ENCODE data around the gene PARP16. TPM values are rescaled to one million over a fixed set of nuclear protein-coding genes. Genes with fewer than 3 reads are reported as not detected.

PARP16 gene
- total and polyA plus RNA-seq, 8 donors: 3.1 to 7.5 (median 5.5) TPM

DNA sequence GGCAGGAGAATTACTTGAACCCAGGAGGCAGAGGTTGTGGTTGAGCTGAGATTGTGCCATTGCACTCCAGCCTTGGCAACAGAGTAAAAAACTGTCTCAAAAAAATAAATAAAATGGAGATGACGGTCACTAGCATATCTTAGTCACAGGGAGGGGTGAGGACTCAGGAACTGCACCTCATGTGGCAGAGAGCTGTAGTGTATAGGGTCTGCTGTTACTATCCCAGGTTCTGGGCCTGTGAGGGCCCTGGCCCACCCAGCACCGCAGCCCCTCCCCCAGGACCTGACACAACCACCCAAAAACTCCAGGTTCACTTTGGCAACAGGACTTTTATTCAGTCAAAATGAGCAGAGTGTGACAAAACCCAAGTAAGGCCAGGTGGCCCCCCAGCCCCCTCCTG lies 40.1 kb upstream of the PARP16 start:
- no peak for FAIRE-seq
- H3K27me3 ChIP-seq: no peaks in the 10 kb centered on the region
- TF ChIP-seq, protein P1, sequence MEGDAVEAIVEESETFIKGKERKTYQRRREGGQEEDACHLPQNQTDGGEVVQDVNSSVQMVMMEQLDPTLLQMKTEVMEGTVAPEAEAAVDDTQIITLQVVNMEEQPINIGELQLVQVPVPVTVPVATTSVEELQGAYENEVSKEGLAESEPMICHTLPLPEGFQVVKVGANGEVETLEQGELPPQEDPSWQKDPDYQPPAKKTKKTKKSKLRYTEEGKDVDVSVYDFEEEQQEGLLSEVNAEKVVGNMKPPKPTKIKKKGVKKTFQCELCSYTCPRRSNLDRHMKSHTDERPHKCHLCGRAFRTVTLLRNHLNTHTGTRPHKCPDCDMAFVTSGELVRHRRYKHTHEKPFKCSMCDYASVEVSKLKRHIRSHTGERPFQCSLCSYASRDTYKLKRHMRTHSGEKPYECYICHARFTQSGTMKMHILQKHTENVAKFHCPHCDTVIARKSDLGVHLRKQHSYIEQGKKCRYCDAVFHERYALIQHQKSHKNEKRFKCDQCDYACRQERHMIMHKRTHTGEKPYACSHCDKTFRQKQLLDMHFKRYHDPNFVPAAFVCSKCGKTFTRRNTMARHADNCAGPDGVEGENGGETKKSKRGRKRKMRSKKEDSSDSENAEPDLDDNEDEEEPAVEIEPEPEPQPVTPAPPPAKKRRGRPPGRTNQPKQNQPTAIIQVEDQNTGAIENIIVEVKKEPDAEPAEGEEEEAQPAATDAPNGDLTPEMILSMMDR (IDR thresholded peaks at IDR 0.05): no peak
- no peaks in the 10 kb centered on the region for H3K4me1 ChIP-seq
- no peaks in the 10 kb centered on the region for H3K36me3 ChIP-seq
- 66 to 79% methylated on average over 2 of the region's 2 CpGs for WGBS, 2 donors
- no peak overlapping the region for H3K4me3 ChIP-seq
- intact Hi-C loops (cut with DNase I): no loop called here
- no peak for DNase-seq
- H3K9me3 ChIP-seq: no peaks in the 10 kb centered on the region
- no peak overlapping the region for H3K27ac ChIP-seq
- no peak for ATAC-seq

DNA sequence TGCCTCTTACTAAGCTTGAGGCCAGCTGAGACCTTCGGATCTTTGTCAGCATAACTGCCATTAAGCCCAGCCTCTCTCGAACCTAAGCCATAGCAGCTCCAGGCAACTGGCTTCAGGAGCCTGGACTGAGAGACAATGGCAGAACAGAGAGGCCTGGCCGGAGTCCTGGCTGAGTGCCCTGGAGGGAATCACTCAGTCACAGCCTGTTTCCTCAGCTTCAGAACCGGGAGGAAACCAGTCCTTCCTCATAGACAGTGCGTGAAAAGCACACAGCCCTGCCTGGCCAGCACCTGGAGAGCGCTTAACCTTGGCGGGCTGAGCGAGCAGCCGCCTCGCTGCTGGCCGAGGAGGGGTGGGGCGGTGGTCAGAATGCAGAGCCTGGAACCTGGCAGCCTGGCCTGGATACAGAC lies 39.4 kb upstream of the PARP16 start:
- FAIRE-seq (no peak), DNase-seq (peak in 1 of 6 donors; percentile 28), ATAC-seq (peak in 3 of 4 donors; percentile 50 to 69 (median 54))
- no peaks in the 10 kb centered on the region for H3K9me3 ChIP-seq
- H3K4me3 ChIP-seq: no peak overlapping the region
- WGBS, 2 donors: 24 to 36% methylated on average over 12 of the region's 12 CpGs
- H3K27ac ChIP-seq: no peak overlapping the region
- no peaks in the 10 kb centered on the region for H3K27me3 ChIP-seq
- TF ChIP-seq, protein P1 (IDR thresholded peaks at IDR 0.05): no peak
- intact Hi-C loops (cut with DNase I): no loop called here
- H3K36me3 ChIP-seq: no peaks in the 10 kb centered on the region
- no peaks in the 10 kb centered on the region for H3K4me1 ChIP-seq

DNA sequence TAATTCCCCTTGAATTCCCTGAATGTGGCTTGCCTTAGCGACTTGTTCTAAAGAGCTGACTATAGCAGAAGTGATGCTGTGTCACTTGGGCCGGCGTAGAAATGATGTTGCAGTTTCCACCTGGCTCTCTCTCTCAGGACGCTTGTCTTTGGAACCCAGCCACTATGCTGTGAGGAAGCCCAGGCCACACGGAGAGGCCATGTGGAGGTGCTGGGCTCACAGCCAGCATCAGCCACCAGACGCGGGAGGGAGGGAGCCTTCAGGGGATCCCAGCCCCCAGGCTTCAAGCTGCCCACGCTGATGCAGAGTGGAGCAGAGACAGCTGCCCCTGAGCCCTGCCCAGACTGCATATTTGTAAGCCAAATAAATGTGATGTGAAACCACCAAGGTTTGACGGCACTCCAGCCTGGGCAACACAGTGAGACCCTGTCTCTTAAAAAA lies 36.4 kb upstream of the PARP16 start:
- peak in 3 of 4 donors; percentile 47 to 77 (median 51) for ATAC-seq
- FAIRE-seq: no peak
- no peak overlapping the region for H3K27ac ChIP-seq
- no peak overlapping the region for H3K4me3 ChIP-seq
- no peaks in the 10 kb centered on the region for H3K36me3 ChIP-seq
- H3K9me3 ChIP-seq: no peaks in the 10 kb centered on the region
- TF ChIP-seq, protein P1 (IDR thresholded peaks at IDR 0.05): no peak
- 8% methylated on average over 9 of the region's 9 CpGs for WGBS, 2 donors
- no peaks in the 10 kb centered on the region for H3K27me3 ChIP-seq
- peak in 3 of 6 donors; percentile 27 to 76 (median 56) for DNase-seq
- intact Hi-C loops (cut with DNase I): no loop called here
- H3K4me1 ChIP-seq: no peaks in the 10 kb centered on the region

DNA sequence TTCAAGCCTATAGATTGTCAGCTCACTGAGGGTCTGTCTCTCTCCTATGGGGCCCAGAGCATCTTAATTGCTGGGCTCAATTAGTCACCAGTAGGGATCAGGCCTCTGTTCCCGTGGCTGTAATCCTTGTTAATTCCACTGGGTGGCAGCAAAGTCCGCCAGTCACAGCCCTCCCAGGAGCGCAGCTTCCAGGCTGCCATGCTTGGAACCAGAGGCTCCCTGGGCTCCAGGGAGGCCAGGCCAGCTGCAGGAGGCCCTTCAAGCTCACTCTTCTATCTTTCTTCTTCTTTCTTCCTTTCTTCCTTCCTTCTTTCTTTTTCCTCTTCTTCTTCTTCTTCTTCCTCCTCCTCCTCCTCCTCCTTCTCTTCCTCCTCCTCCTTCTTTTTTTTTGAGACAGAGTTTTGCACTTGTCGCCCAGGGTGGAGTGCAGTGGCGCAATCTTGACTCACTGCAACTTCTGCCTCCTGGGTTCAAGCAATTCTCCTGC lies 32.2 kb upstream of the PARP16 start:
- intact Hi-C loops (cut with DNase I): loop anchor here in 2 of 3 donors (5.0 to 10.0 kb wide), 2 partner anchors 66 to 68 kb away; no protein-coding TSS in a partner anchor
- DNase-seq (peak; percentile 67 to 89 (median 80)), FAIRE-seq (no peak), ATAC-seq (peak; percentile 94 to 100 (median 98))
- WGBS, 2 donors: 37 to 40% methylated on average over 5 of the region's 5 CpGs
- no peaks in the 10 kb centered on the region for H3K36me3 ChIP-seq
- TF ChIP-seq, protein P1 (IDR thresholded peaks at IDR 0.05): peak; percentile 82 to 89 (median 86)
- H3K27me3 ChIP-seq: no peaks in the 10 kb centered on the region
- no peak overlapping the region for H3K27ac ChIP-seq
- no peaks in the 10 kb centered on the region for H3K9me3 ChIP-seq
- H3K4me1 ChIP-seq: no peaks in the 10 kb centered on the region
- H3K4me3 ChIP-seq: no peak overlapping the region

DNA sequence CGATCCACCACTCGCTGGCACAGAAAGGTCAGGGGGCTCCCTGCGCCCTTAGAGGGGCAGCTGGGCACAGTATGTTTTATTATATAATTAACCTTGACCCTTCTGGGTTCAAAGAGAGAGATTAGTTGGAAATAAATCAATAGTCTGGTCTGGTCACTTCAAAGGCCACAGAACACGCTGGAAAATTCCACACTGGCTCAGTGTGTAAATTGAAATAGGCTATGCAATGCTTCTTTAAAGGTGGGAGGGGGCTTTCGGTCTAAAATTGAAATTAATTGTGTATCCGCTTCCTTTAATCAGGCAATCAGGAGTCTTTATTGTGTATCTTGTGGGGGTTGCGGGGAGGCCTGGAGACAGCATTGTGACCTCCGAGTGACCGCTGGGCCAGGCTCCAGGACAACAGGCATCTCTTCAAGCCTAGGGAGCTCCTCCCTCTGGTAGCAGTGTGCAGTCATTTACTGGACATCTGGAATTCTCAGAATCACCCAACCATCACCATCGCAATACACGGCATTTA lies 25.8 kb upstream of the PARP16 start:
- ATAC-seq: peak in 1 of 4 donors; percentile 31
- Histone ChIP-seq H3K27ac (no peak overlapping the region), H3K4me3 (no peak overlapping the region), H3K36me3 (no peaks in the 10 kb centered on the region), H3K4me1 (no peaks in the 10 kb centered on the region), H3K27me3 (no peaks in the 10 kb centered on the region), H3K9me3 (no peaks in the 10 kb centered on the region)
- WGBS, 2 donors: 68 to 75% methylated on average over 11 of the region's 11 CpGs
- intact Hi-C loops (cut with DNase I): loop anchor here in 1 of 3 donors (10.0 kb wide), 1 partner anchor 72 kb away; no protein-coding TSS in a partner anchor
- no peak for FAIRE-seq
- TF ChIP-seq, protein P1 (IDR thresholded peaks at IDR 0.05): no peak
- no peak for DNase-seq

Data from pancreas (tissue), 10 donors.